ENCODE data around the gene IL12RB2. TPM values are rescaled to one million over a fixed set of nuclear protein-coding genes. Genes with fewer than 3 reads are reported as not detected.
A peak's percentile ranks its signal among the peaks of the same experiment; 100 is the strongest.

IL12RB2 gene
- total and polyA plus RNA-seq, 2 of the 13 experiments (the other 11 are each of a cell fraction or from before 2014, with no cell fraction given) = not detected

- peak within 1 kb of the TSS; percentile 69 for H2AFZ ChIP-seq (ENCODE audit: low read length)
- peaks cover 5 to 7% of the 10 kb centered on the region in 2 experiments for H3K36me3 ChIP-seq (replicated peaks in 1 of 2; ENCODE audit: control insufficient read depth in 1 of 2, insufficient read depth in 2 of 2, low read length in 2 of 2)
- FAIRE-seq (peak; percentile 80), ATAC-seq (peak; percentile 95), DNase-seq (ENCODE audit: low spot score) (peak; percentile 96)
- WGBS (ENCODE audit: low lambda C conversion rate) = 2% methylated on average over 20 of the region's 62 CpGs
- H3K79me2 ChIP-seq (ENCODE audit: insufficient read depth, low read length) = peaks cover 46% of the 10 kb centered on the region
- H3K27ac ChIP-seq (ENCODE audit: extremely low read length, insufficient read depth, low read length) = peak within 1 kb of the TSS; percentile 93
- H4K20me1 ChIP-seq (ENCODE audit: insufficient read depth, low read length) = peaks cover 41% of the 10 kb centered on the region
- in situ Hi-C loops (cut with HindIII; ENCODE audit: extremely low pct_ligation_motif_present, low pct_unique_long_range_greater_than_20kb) (no loop called here), intact Hi-C loops (cut with micrococcal nuclease; ENCODE audit: unreplicated experiment) (loop anchor here (2.0 to 5.0 kb wide), 2 partner anchors 57 to 506 kb away; partner anchors contain the start of genes DNAI4 and MIER1)
- ChIA-PET CTCF (ENCODE audit: low intra/inter-chr PET ratio, low total read pairs) (no interaction called here), POLR2A (interaction anchor here (0.7 to 3.0 kb wide), 14 partner anchors 9 to 500 kb away, joined by 3 to 15 read pairs (median 4); partner anchors contain the start of gene GADD45A)
- no peaks in the 10 kb centered on the region; a peak in 1 of 5 replicates for H3K27me3 ChIP-seq (ENCODE audit: control insufficient read depth in 1 of 2, insufficient read depth in 2 of 2, low read length in 2 of 2)
- H3K9ac ChIP-seq (ENCODE audit: insufficient read depth, low read depth, low read length) = peak within 1 kb of the TSS; percentile 93
- no peaks in the 10 kb centered on the region for H3K9me3 ChIP-seq (ENCODE audit: low read length)
- peak within 1 kb of the TSS; percentile 85 for H3K4me2 ChIP-seq (ENCODE audit: low read depth, low read length)
- H3K4me3 ChIP-seq (replicated peaks in 1 of 3; ENCODE audit: insufficient read depth in 1 of 3, low read depth in 2 of 3, low read length in 3 of 3) = peak within 1 kb of the TSS; percentile 74 to 96 (median 77)
- peaks cover 31% of the 10 kb centered on the region for H3K4me1 ChIP-seq (ENCODE audit: insufficient read depth, low read length)
- BruUV-seq (replicated peaks) = TSS peak; percentile 91
- peak; percentile 96 for TF ChIP-seq ZFAT (CRISPR knock-in tag; conservative IDR thresholded peaks at IDR 0.05)
- TF ChIP-seq ZKSCAN5 (CRISPR knock-in tag; IDR thresholded peaks at IDR 0.05) = no peak
- no peak for TF ChIP-seq SMC3 (IDR thresholded peaks at IDR 0.05; ENCODE audit: low read length)
- TF ChIP-seq ZNF382 (CRISPR knock-in tag; IDR thresholded peaks at IDR 0.05; ENCODE audit: borderline replicate concordance) = no peak
- TF ChIP-seq ZBTB8A (CRISPR knock-in tag; IDR thresholded peaks at IDR 0.05; ENCODE audit: borderline replicate concordance, low read depth) = 0 out of 2 replicates have a peak, but pooled peaks have one; percentile 70
- TF ChIP-seq ZNF232 (CRISPR knock-in tag; IDR thresholded peaks at IDR 0.05; ENCODE audit: borderline replicate concordance) = no peak
- TF ChIP-seq KMT2A (CRISPR knock-in tag; IDR thresholded peaks at IDR 0.05) = 0 out of 2 replicates have a peak, but pooled peaks have one; percentile 65
- TF ChIP-seq ZNF329 (CRISPR knock-in tag; IDR thresholded peaks at IDR 0.05; ENCODE audit: low read depth) = peak; percentile 66; the same call in 1 of the 2 replicates
- TF ChIP-seq ZNF33A (CRISPR knock-in tag; IDR thresholded peaks at IDR 0.05; ENCODE audit: borderline replicate concordance) = no peak; the same call in 1 of the 2 replicates
- TF ChIP-seq HOXD1 (CRISPR knock-in tag; IDR thresholded peaks at IDR 0.05) = peak; percentile 42; the same call in 1 of the 2 replicates
- no peak for TF ChIP-seq ZNF17 (CRISPR knock-in tag; IDR thresholded peaks at IDR 0.05)
- TF ChIP-seq HNF1B (CRISPR knock-in tag; IDR thresholded peaks at IDR 0.05) = peak; percentile 83
- TF ChIP-seq RXRA (CRISPR knock-in tag; IDR thresholded peaks at IDR 0.05) = peak; percentile 55; the same call in 1 of the 2 replicates
- TF ChIP-seq ATF3 (CRISPR knock-in tag; IDR thresholded peaks at IDR 0.05) = peak; percentile 8; the same call in 1 of the 2 replicates
- TF ChIP-seq ZNF468 (CRISPR knock-in tag; IDR thresholded peaks at IDR 0.05) = no peak
- TF ChIP-seq ZNF282 (IDR thresholded peaks at IDR 0.05; ENCODE audit: partially characterized antibody) = no peak
- peak; percentile 70; the same call in 1 of the 2 replicates for TF ChIP-seq RNF2 (conservative IDR thresholded peaks at IDR 0.05; ENCODE audit: low read depth)
- no peak for TF ChIP-seq MLLT10 (CRISPR knock-in tag; IDR thresholded peaks at IDR 0.05)
- TF ChIP-seq ZNF280B (CRISPR knock-in tag; IDR thresholded peaks at IDR 0.05; ENCODE audit: borderline replicate concordance) = peak; percentile 55; the same call in 1 of the 2 replicates
- peak; percentile 89 for TF ChIP-seq CREM (IDR thresholded peaks at IDR 0.05)
- no peak for TF ChIP-seq CREM (CRISPR knock-in tag; IDR thresholded peaks at IDR 0.05)
These were observed 122.9 kb downstream of the IL12RB2 start, which contains the start of gene SERBP1 for GRCh38 chr1:67430358-67431155. TSS of gene SERBP1 (minus strand) at chr1:67430402. CDS start at chr1:67430300, 102 bp downstream.
